Spleen (tissue), 11 donors: ENCODE measurements around the gene SRPRA. TPM values are rescaled to one million over a fixed set of nuclear protein-coding genes. Genes with fewer than 3 reads are reported as not detected.

Source experiments
- DNase-seq: peaks from one replicate; pipeline ENCODE4 v3.0.0-alpha.2; 2020
- H3K27ac ChIP-seq, 8 donors: fragments of 200-600 bp; sonication (generic) in 7 of 8; 1 replicate in 4 of 8; 2 replicates in 4 of 8; pipeline versions ENCODE4 v1.5.0 to v1.8.0; 2016 to 2021; ENCODE audit warnings: inconsistent platforms in 4 of 8, mild to moderate bottlenecking in 4 of 8, moderate library complexity in 1 of 8
- H3K27me3 ChIP-seq, 7 donors: fragments of 200-600 bp; sonication (generic) in 6 of 7; replicated peaks in 1 of 7; 1 replicate in 4 of 7; 2 replicates in 3 of 7; pipeline versions ENCODE4 v1.5.0 to v1.8.0; 2016 to 2021; ENCODE audit warnings: inconsistent platforms in 3 of 7, mild to moderate bottlenecking in 1 of 7
- H3K36me3 ChIP-seq, 6 donors: fragments of 200-600 bp; sonication (generic) in 5 of 6; 1 replicate in 4 of 6; 2 replicates in 2 of 6; pipeline versions ENCODE4 v1.5.0 to v1.8.0; 2016 to 2021; ENCODE audit warnings: inconsistent platforms in 2 of 6
- H3K4me1 ChIP-seq, 6 donors: fragments of 200-600 bp; sonication (generic) in 5 of 6; 1 replicate in 3 of 6; 2 replicates in 3 of 6; pipeline versions ENCODE4 v1.5.0 to v1.8.0; 2016 to 2021; ENCODE audit warnings: inconsistent platforms in 3 of 6
- H3K4me3 ChIP-seq, 8 donors: fragments of 200-600 bp; sonication (generic) in 7 of 8; 1 replicate in 4 of 8; 2 replicates in 4 of 8; pipeline versions ENCODE4 v1.5.0 to v1.8.0; 2016 to 2021; ENCODE audit warnings: inconsistent platforms in 4 of 8, mild to moderate bottlenecking in 4 of 8, moderate library complexity in 2 of 8
- H3K9me3 ChIP-seq, 8 donors: fragments of 200-600 bp; sonication (generic) in 7 of 8; 1 replicate in 4 of 8; 2 replicates in 4 of 8; pipeline versions ENCODE4 v1.5.0 to v1.8.0; 2016 to 2021; ENCODE audit warnings: inconsistent platforms in 4 of 8
- POLR2A ChIP-seq, 3 donors: fragments of 450-650 bp; IDR thresholded peaks; one replicate each; pipeline ENCODE4 v1.5.1; 2017; ENCODE audit warnings: antibody characterized with exemption in 3 of 3, mild to moderate bottlenecking in 1 of 3
- POLR2AphosphoS5 ChIP-seq, 3 donors: sonication (generic); formaldehyde crosslinking; IDR thresholded peaks; one replicate each; pipeline ENCODE4 v1.5.1; 2017; ENCODE audit warnings: antibody characterized with exemption in 3 of 3
- WGBS, 5 donors: extraction: QIAGEN DNeasy Blood & Tissue Kit in 3 of 5; methylation state at CpG; one replicate each; pipeline versions ENCODE4 v1.1.5 to v1.1.7; 2013 to 2018; 5-methylcytosine and 5-hydroxymethylcytosine counted together
- intact Hi-C: fragments of 100-400 bp; cut with DNase I; formaldehyde crosslinking; loops from one replicate; pipeline ENCODE4 v1.15.0; 2023; ENCODE audit warnings: low total_unique reads
- polyA plus RNA-seq, 3 donors: library from polyadenylated mRNA; stranded (reverse); fragments of 200-250 nt; gene quantifications; one replicate each; pipeline ENCODE4 v1.2.1, GENCODE V29; 2013
- total RNA-seq, 7 donors: library from RNA; depleted of rRNA in 3 of 7; stranded (reverse); fragments of >200 nt in 3 of 7; fragmentation: NEBNext Ultra II Directional in 4 of 7; extraction: Animal tissue kit (Norgen Biotek cat#: 25700) in 4 of 7; gene quantifications; one replicate each; pipeline versions ENCODE4 v1.1.0 to v1.2.1, GENCODE V29; 2016 to 2021
- TF ChIP-seq, protein P1 (sequence below), 11 experiments: fragments of 200-600 bp in 7 of 11; fragments of 450-650 bp in 4 of 11; sonication (generic) in 4 of 11; IDR thresholded peaks in 8 of 11; conservative IDR thresholded peaks in 3 of 11; 1 replicate in 7 of 11; 2 replicates in 4 of 11; pipeline versions ENCODE4 v1.4.0 to v1.8.0; 2016 to 2021; ENCODE audit warnings: antibody characterized with exemption in 11 of 11, inconsistent platforms in 4 of 11, mild to moderate bottlenecking in 1 of 11
- donor health status: healthy with polysubstance abuse.
- donor health status: DM: no; HTN: no; CAD: no; lungs with moderate emphysema.
- donor health status: DM: no; HTN: no; CAD: no.
- donor health status: Bipolar disorder and iron deficiency.
- donor health status: healthy.
- donor health status: DM: no; HTN: no; CAD: no.
- donor health status: DM: yes; HTN: yes; CAD: no.

SRPRA gene
- total and polyA plus RNA-seq, 10 donors, result 30.9 to 130 (median 110) TPM

DNA sequence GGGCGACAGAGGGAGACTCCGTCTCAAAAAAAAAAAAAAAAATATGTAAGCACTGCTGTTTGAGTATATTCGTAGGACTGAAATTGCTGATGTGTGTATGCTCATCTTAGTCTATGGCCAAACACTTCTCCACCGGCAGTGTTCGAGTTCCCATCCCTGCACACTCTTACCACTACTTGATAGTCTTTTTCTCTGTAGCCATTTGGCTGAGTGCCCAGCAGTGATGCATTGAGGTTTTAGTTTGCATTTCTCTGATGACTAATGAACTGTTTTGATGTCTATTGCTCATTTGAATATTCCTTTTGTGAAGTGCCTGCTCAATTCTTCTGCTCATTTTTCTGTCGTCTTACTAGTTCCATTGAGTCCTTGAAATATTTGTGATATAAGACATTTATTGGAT lies 16.1 kb upstream of the SRPRA start:
- TF ChIP-seq, protein P1, sequence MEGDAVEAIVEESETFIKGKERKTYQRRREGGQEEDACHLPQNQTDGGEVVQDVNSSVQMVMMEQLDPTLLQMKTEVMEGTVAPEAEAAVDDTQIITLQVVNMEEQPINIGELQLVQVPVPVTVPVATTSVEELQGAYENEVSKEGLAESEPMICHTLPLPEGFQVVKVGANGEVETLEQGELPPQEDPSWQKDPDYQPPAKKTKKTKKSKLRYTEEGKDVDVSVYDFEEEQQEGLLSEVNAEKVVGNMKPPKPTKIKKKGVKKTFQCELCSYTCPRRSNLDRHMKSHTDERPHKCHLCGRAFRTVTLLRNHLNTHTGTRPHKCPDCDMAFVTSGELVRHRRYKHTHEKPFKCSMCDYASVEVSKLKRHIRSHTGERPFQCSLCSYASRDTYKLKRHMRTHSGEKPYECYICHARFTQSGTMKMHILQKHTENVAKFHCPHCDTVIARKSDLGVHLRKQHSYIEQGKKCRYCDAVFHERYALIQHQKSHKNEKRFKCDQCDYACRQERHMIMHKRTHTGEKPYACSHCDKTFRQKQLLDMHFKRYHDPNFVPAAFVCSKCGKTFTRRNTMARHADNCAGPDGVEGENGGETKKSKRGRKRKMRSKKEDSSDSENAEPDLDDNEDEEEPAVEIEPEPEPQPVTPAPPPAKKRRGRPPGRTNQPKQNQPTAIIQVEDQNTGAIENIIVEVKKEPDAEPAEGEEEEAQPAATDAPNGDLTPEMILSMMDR (IDR thresholded peaks at IDR 0.05 in 8 of 11, conservative IDR thresholded peaks at IDR 0.05 in 3 of 11), result no peak
- TF ChIP-seq POLR2A (IDR thresholded peaks at IDR 0.05), result no peak
- no peak for TF ChIP-seq POLR2AphosphoS5 (IDR thresholded peaks at IDR 0.05)
- DNase-seq, result no peak
- peaks cover 25 to 63% (median 50%) of the 10 kb centered on the region in 6 donors for H3K4me1 ChIP-seq
- 49 to 67% (median 56%) methylated on average over 6 of the region's 6 CpGs for WGBS, 5 donors
- no peaks in the 10 kb centered on the region for H3K27me3 ChIP-seq
- H3K9me3 ChIP-seq, result no peaks in the 10 kb centered on the region
- intact Hi-C loops, result no loop called here
- H3K4me3 ChIP-seq, result peak overlapping the region in 1 of 8 donors; percentile 91
- peak overlapping the region in 3 of 8 donors; percentile 4 to 99 (median 99) for H3K27ac ChIP-seq
- peaks cover 0 to 35% (median 11%) of the 10 kb centered on the region in 6 donors for H3K36me3 ChIP-seq

DNA sequence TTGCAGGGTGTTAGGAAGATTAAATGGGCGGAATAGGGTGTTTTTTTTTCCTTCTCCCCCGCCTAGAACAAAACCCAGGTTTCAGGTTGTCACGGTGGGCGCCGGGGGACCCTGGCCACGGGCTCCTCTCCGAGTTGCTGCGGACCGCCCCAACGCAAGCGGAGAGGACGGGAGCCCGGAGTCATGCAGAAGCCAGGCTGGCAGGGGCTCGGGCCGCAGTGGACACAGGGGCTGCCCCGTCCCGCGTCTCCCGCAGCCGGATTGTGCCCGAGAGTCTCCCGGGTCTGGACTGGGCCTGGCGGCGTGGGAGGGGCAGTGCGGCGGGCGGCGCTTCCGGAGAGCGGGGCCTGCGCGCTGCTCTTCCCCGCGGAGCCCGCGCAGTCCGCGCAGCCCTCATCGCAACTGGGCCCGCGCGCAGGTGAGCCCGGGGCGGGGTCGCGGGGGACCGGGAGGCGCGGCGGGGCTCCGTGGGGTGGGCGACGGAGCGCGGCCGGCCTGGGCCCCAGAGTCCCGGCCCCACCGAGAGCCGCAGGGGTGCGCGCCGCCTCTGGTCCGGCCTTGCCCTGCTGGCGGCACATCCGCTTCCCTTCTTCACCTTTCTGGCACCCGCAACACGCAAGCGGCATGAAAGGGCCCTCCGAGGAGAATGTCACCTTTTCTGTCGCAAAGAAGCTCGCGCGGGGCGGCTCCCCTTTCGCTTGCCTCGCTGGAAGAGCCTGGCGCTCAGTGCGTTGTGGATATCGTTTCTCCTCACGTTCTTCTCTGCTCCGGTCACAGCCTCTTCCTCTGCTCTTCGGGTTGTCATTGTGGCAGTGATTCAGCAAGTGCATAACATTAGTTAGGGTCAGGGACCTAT lies 14.3 kb upstream of the SRPRA start, which contains the start of gene TIRAP:
TSS of gene TIRAP (plus strand) at position 358 of the 856 bp plus-strand sequence. CDS start 7,802 bp downstream, outside the sequence.
- H3K36me3 ChIP-seq, result peaks cover 0 to 19% (median 3%) of the 10 kb centered on the region in 6 donors
- TF ChIP-seq POLR2AphosphoS5 (IDR thresholded peaks at IDR 0.05) (peak; percentile 79 to 82 (median 80)), POLR2A (IDR thresholded peaks at IDR 0.05) (peak in 1 of 3 donors; percentile 51)
- TF ChIP-seq, protein P1 (IDR thresholded peaks at IDR 0.05 in 8 of 11, conservative IDR thresholded peaks at IDR 0.05 in 3 of 11), result peak in 7 of 11 experiments; percentile 26 to 53 (median 38)
- peak within 1 kb of the TSS; percentile 54 to 91 (median 66) for H3K4me3 ChIP-seq
- intact Hi-C loops, result no loop called here
- H3K27me3 ChIP-seq, result no peaks in the 10 kb centered on the region
- no peaks in the 10 kb centered on the region for H3K9me3 ChIP-seq
- DNase-seq, result peak; percentile 93
- H3K4me1 ChIP-seq, result peaks cover 25 to 66% (median 50%) of the 10 kb centered on the region in 6 donors
- 0 to 1% (median 1%) methylated on average over 33 to 82 of the region's 82 CpGs for WGBS, 5 donors
- H3K27ac ChIP-seq, result peak within 1 kb of the TSS; percentile 87 to 99 (median 96)

DNA sequence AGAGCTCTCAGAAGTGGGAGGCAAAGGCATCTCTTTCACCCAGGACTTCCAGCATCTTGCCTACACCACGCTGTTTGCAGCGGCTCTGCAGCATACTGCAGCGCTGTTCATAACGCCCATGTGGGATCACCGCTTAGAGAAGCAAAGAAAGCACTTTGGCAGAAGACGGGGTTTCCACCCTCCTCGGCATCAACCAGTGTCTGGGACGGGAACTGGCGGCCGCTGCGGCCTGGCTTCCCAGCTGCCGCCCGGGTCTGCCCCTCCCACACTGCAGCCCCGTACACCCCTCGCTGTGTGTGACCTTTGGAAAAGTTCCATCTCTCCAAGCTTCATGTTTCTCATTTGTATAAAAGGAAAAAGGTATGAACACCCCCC lies 13.7 kb upstream of the SRPRA start:
- H3K4me3 ChIP-seq, result peak overlapping the region; percentile 54 to 91 (median 66)
- peak; percentile 85 for DNase-seq
- TF ChIP-seq, protein P1 (IDR thresholded peaks at IDR 0.05 in 8 of 11, conservative IDR thresholded peaks at IDR 0.05 in 3 of 11), result no peak
- TF ChIP-seq POLR2A (IDR thresholded peaks at IDR 0.05) (no peak), POLR2AphosphoS5 (IDR thresholded peaks at IDR 0.05) (no peak)
- no peaks in the 10 kb centered on the region for H3K27me3 ChIP-seq
- H3K36me3 ChIP-seq, result peaks cover 0 to 19% (median 3%) of the 10 kb centered on the region in 6 donors
- peaks cover 25 to 66% (median 50%) of the 10 kb centered on the region in 6 donors for H3K4me1 ChIP-seq
- peak overlapping the region; percentile 87 to 99 (median 96) for H3K27ac ChIP-seq
- intact Hi-C loops, result no loop called here
- WGBS, 5 donors, result 1 to 3% (median 2%) methylated on average over 15 of the region's 15 CpGs
- no peaks in the 10 kb centered on the region for H3K9me3 ChIP-seq

DNA sequence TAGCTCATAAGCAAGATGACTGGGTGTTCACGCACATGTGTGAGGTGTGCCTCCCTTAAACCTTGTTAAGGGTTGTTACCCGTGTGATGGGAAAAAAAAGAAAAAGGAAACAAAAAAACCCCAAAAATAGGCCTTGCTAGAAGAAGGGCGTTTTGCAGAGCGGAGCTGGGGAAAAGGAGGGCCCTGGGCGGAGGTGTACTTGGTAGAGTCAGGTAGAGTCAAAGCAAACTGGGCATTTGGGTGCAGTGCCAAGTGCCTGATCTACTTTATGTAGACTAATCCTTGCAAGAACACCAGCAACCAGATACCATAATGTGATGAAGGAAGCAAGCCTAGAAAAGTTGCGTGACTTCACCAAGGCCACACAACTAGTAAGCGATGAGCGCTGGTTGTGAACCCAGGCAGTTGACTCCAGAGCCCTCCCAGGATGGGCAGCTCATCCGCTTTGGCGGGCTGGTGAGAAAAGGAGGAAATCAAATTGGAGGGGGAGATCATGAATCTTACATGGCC lies 13.0 kb upstream of the SRPRA start:
- TF ChIP-seq POLR2A (IDR thresholded peaks at IDR 0.05) (no peak), POLR2AphosphoS5 (IDR thresholded peaks at IDR 0.05) (no peak)
- Histone ChIP-seq H3K27me3 (no peaks in the 10 kb centered on the region), H3K36me3 (peaks cover 0 to 19% (median 9%) of the 10 kb centered on the region in 6 donors), H3K4me1 (peaks cover 25 to 66% (median 50%) of the 10 kb centered on the region in 6 donors), H3K4me3 (peak overlapping the region in 5 of 8 donors; percentile 62 to 91 (median 70)), H3K9me3 (no peaks in the 10 kb centered on the region), H3K27ac (peak overlapping the region in 7 of 8 donors; percentile 95 to 99 (median 97))
- 67 to 84% (median 75%) methylated on average over 9 to 10 of the region's 10 CpGs for WGBS, 5 donors
- intact Hi-C loops, result no loop called here
- DNase-seq, result no peak
